NCI-H82 treated with DMSO at 0.1 percent for 48 hours (cell line): ENCODE data around the gene STMN3.
"Not testable (repeated sequence)": the region's sequence is repeated elsewhere in the genome, so short reads cannot be mapped to it uniquely, and the experiment has no call there.

Experiments
- DNase-seq: peaks from one replicate; lab custom pipeline; 2025; ENCODE audit not compliant: unreplicated experiment; lab: John Stamatoyannopoulos, UW

STMN3 gene

GRCh38 chr20:63639093-63639975, 13.9 kb downstream of the STMN3 start:
- DNase-seq = no peak

GRCh38 chr20:63636752-63637628, 16.2 kb downstream of the STMN3 start:
- DNase-seq = no peak

- no peak for DNase-seq
Measured at GRCh38 chr20:63635431-63636141, 17.6 kb downstream of the STMN3 start.

- no peak for DNase-seq
Measured at GRCh38 chr20:63633732-63634131, 19.5 kb downstream of the STMN3 start.

GRCh38 chr20:63631426-63631825, 21.8 kb downstream of the STMN3 start:
- not testable (repeated sequence) for DNase-seq

- DNase-seq = not testable (repeated sequence)
Measured at GRCh38 chr20:63630956-63631355, 22.3 kb downstream of the STMN3 start.

GRCh38 chr20:63628246-63628975, 24.8 kb downstream of the STMN3 start:
- peak; percentile 71 for DNase-seq

GRCh38 chr20:63627751-63628245, 25.4 kb downstream of the STMN3 start:
- DNase-seq = no peak

GRCh38 chr20:63627129-63627750, 26.0 kb downstream of the STMN3 start:
- DNase-seq = peak; percentile 64

GRCh38 chr20:63626424-63627128, 26.6 kb downstream of the STMN3 start, which contains the start of gene GMEB2:
Gene GMEB2 (minus strand): TSS chr20:63627101. CDS start chr20:63619397, 7,704 bp downstream.
- DNase-seq = peak; percentile 64

GRCh38 chr20:63625771-63626423, 27.3 kb downstream of the STMN3 start:
- no peak for DNase-seq

- no peak for DNase-seq
Measured at GRCh38 chr20:63624486-63624885, 28.7 kb downstream of the STMN3 start.

- no peak for DNase-seq
Measured at GRCh38 chr20:63622732-63623131, 30.5 kb downstream of the STMN3 start.

- no peak for DNase-seq
Measured at GRCh38 chr20:63622096-63622495, 31.1 kb downstream of the STMN3 start.

- DNase-seq = no peak
Measured at GRCh38 chr20:63620991-63621390, 32.2 kb downstream of the STMN3 start.

GRCh38 chr20:63619505-63619904, 33.7 kb downstream of the STMN3 start:
- DNase-seq = no peak

GRCh38 chr20:63619086-63619485, 34.1 kb downstream of the STMN3 start:
- no peak for DNase-seq

GRCh38 chr20:63618291-63618980, 34.8 kb downstream of the STMN3 start:
- DNase-seq = no peak
